Peyer's patch (tissue), 4 donors: ENCODE measurements around the gene ACTC1. TPM values are rescaled to one million over a fixed set of nuclear protein-coding genes. Genes with fewer than 3 reads are reported as not detected.

Experiments
- DNase-seq, 3 donors: peaks; one replicate each; pipeline ENCODE4 v3.0.0-alpha.2; 2017 to 2019
- H3K27ac ChIP-seq, 4 donors: fragments of 200-600 bp; sonication (generic); one replicate each; pipeline ENCODE4 v1.5.1; 2016 to 2019
- H3K27me3 ChIP-seq, 2 donors: fragments of 200-600 bp; sonication (generic); one replicate each; pipeline ENCODE4 v1.5.1; 2019
- H3K36me3 ChIP-seq, 3 donors: fragments of 200-600 bp; sonication (generic); one replicate each; pipeline ENCODE4 v1.5.1; 2016 to 2019
- H3K4me1 ChIP-seq, 4 donors: fragments of 200-600 bp; sonication (generic); one replicate each; pipeline ENCODE4 v1.5.1; 2016 to 2019
- H3K4me3 ChIP-seq, 4 donors: fragments of 200-600 bp; sonication (generic); 1 replicate in 3 of 4; 2 replicates in 1 of 4; pipeline ENCODE4 v1.5.1; 2016 to 2019; ENCODE audit warnings: mild to moderate bottlenecking in 1 of 4
- H3K9me3 ChIP-seq, 4 donors: fragments of 200-600 bp; sonication (generic); one replicate each; pipeline ENCODE4 v1.5.1; 2016 to 2019; ENCODE audit warnings: mild to moderate bottlenecking in 1 of 4
- CTCF ChIP-seq, 6 experiments: fragments of 450-650 bp in 4 of 6; fragments of 200-600 bp in 2 of 6; sonication (generic) in 1 of 6; IDR thresholded peaks; one replicate each; pipeline ENCODE4 v1.5.1; 2017 to 2019; ENCODE audit warnings: antibody characterized with exemption in 6 of 6, mild to moderate bottlenecking in 3 of 6, moderate library complexity in 1 of 6
- POLR2A ChIP-seq, 2 donors: fragments of 450-650 bp; IDR thresholded peaks; one replicate each; pipeline ENCODE4 v1.5.1; 2017; ENCODE audit warnings: antibody characterized with exemption in 2 of 2, mild to moderate bottlenecking in 2 of 2, moderate library complexity in 2 of 2
- total RNA-seq, 4 donors: library from RNA; depleted of rRNA; stranded (reverse); fragments of >200 nt; gene quantifications; one replicate each; pipeline ENCODE4 v1.1.0, GENCODE V29; 2016

Gene ACTC1
- total RNA-seq, 4 donors from 2014 or later: not detected

GRCh38 chr15:34794590-34795206 lies 651 bp downstream of the ACTC1 start:
- Histone ChIP-seq H3K36me3 (no peaks in the 10 kb centered on the region), H3K27ac (no peak overlapping the region), H3K4me1 (no peaks in the 10 kb centered on the region), H3K9me3 (no peaks in the 10 kb centered on the region), H3K27me3 (peaks cover 0 to 4% of the 10 kb centered on the region in 2 donors), H3K4me3 (peak overlapping the region in 1 of 4 donors; percentile 2)
- TF ChIP-seq CTCF (IDR thresholded peaks at IDR 0.05) (no peak), POLR2A (IDR thresholded peaks at IDR 0.05) (no peak)
- no peak for DNase-seq

GRCh38 chr15:34793901-34794300 lies 1.4 kb downstream of the ACTC1 start:
- Histone ChIP-seq H3K27me3 (peaks cover 0 to 4% of the 10 kb centered on the region in 2 donors), H3K9me3 (no peaks in the 10 kb centered on the region), H3K4me3 (no peak overlapping the region), H3K36me3 (no peaks in the 10 kb centered on the region), H3K4me1 (no peaks in the 10 kb centered on the region), H3K27ac (no peak overlapping the region)
- TF ChIP-seq POLR2A (IDR thresholded peaks at IDR 0.05): no peak
- TF ChIP-seq CTCF (IDR thresholded peaks at IDR 0.05): no peak
- DNase-seq: no peak

GRCh38 chr15:34793071-34793470 lies 2.3 kb downstream of the ACTC1 start:
- no peak for TF ChIP-seq POLR2A (IDR thresholded peaks at IDR 0.05)
- no peak for TF ChIP-seq CTCF (IDR thresholded peaks at IDR 0.05)
- Histone ChIP-seq H3K4me1 (no peaks in the 10 kb centered on the region), H3K27me3 (peaks cover 0 to 4% of the 10 kb centered on the region in 2 donors), H3K36me3 (no peaks in the 10 kb centered on the region), H3K27ac (no peak overlapping the region), H3K4me3 (no peak overlapping the region), H3K9me3 (no peaks in the 10 kb centered on the region)
- DNase-seq: no peak

- Histone ChIP-seq H3K36me3 (no peaks in the 10 kb centered on the region), H3K4me3 (no peak overlapping the region), H3K27me3 (peaks cover 0 to 4% of the 10 kb centered on the region in 2 donors), H3K9me3 (no peaks in the 10 kb centered on the region), H3K27ac (no peak overlapping the region), H3K4me1 (no peaks in the 10 kb centered on the region)
- no peak for DNase-seq
- TF ChIP-seq CTCF (IDR thresholded peaks at IDR 0.05) (no peak), POLR2A (IDR thresholded peaks at IDR 0.05) (no peak)
Measured at GRCh38 chr15:34791701-34792100, 3.6 kb downstream of the ACTC1 start.

- H3K4me3 ChIP-seq: no peak overlapping the region
- H3K4me1 ChIP-seq: no peaks in the 10 kb centered on the region
- DNase-seq: no peak
- no peaks in the 10 kb centered on the region for H3K9me3 ChIP-seq
- TF ChIP-seq CTCF (IDR thresholded peaks at IDR 0.05) (no peak), POLR2A (IDR thresholded peaks at IDR 0.05) (no peak)
- no peak overlapping the region for H3K27ac ChIP-seq
- no peaks in the 10 kb centered on the region for H3K36me3 ChIP-seq
- peaks cover 0 to 4% of the 10 kb centered on the region in 2 donors for H3K27me3 ChIP-seq
Measured at GRCh38 chr15:34790121-34790520, 5.2 kb downstream of the ACTC1 start.

GRCh38 chr15:34789326-34789725 lies 6.0 kb downstream of the ACTC1 start:
- TF ChIP-seq CTCF (IDR thresholded peaks at IDR 0.05) (no peak), POLR2A (IDR thresholded peaks at IDR 0.05) (no peak)
- Histone ChIP-seq H3K36me3 (no peaks in the 10 kb centered on the region), H3K9me3 (no peaks in the 10 kb centered on the region), H3K4me3 (no peak overlapping the region), H3K27me3 (no peaks in the 10 kb centered on the region), H3K4me1 (no peaks in the 10 kb centered on the region), H3K27ac (no peak overlapping the region)
- no peak for DNase-seq
